K562 (cell line): ENCODE data around the gene ASCL2. TPM values are rescaled to one million over a fixed set of nuclear protein-coding genes. Genes with fewer than 3 reads are reported as not detected.

ENCODE experiments used
- BHLHE40 ChIP-seq: IDR thresholded peaks from 2 replicates; pipeline ENCODE4 v1.6.1; 2011; ENCODE audit warnings: low read length, improper control_type of control experiment
- BRF2 ChIP-seq: IDR thresholded peaks from 3 replicates; pipeline ENCODE4 v1.6.1; 2011; ENCODE audit warnings: borderline replicate concordance, mild to moderate bottlenecking; ENCODE audit not compliant: insufficient read length, insufficient read depth
- CBFA2T3 ChIP-seq: fragments of 450-650 bp; IDR thresholded peaks from 2 replicates; pipeline ENCODE4 v1.6.1; 2017
- CBFB ChIP-seq: sonication (generic); formaldehyde crosslinking; IDR thresholded peaks from 2 replicates; pipeline ENCODE4 v1.4.0; 2020; ENCODE audit warnings: mild to moderate bottlenecking, missing genetic modification reagents
- CEBPB ChIP-seq: fragments of 450-650 bp; IDR thresholded peaks from 2 replicates; pipeline ENCODE4 v1.6.1; 2016; ENCODE audit warnings: missing genetic modification characterization, missing compliant biosample characterization
- CREM ChIP-seq: IDR thresholded peaks from 2 replicates; pipeline ENCODE4 v1.6.1; 2014; ENCODE audit warnings: antibody characterized with exemption, low read depth
- CTBP1 ChIP-seq: fragments of 450-650 bp; IDR thresholded peaks from 2 replicates; pipeline ENCODE4 v1.6.1; 2016; ENCODE audit warnings: borderline replicate concordance
- ETV1 ChIP-seq: fragments of 450-650 bp; conservative IDR thresholded peaks from 2 replicates; pipeline ENCODE4 v1.6.1; 2016; ENCODE audit warnings: missing genetic modification characterization, control low read depth, low read depth, missing compliant biosample characterization
- GATA2 ChIP-seq: sonication (generic); formaldehyde crosslinking; IDR thresholded peaks from 2 replicates; pipeline ENCODE4 v1.4.0; 2020; ENCODE audit warnings: mild to moderate bottlenecking, missing genetic modification reagents
- HCFC1 ChIP-seq: IDR thresholded peaks from 2 replicates; pipeline ENCODE4 v1.6.1; 2012; ENCODE audit warnings: low read depth, low read length, improper control_type of control experiment
- HDAC1 ChIP-seq, 2 experiments: fragments of 450-650 bp; IDR thresholded peaks; 2 replicates each; pipeline ENCODE4 v1.6.1; 2016 to 2017; ENCODE audit warnings: inconsistent platforms in 1 of 2, mild to moderate bottlenecking in 1 of 2, moderate library complexity in 1 of 2
- HDAC2 ChIP-seq: fragments of 450-650 bp; IDR thresholded peaks from 2 replicates; pipeline ENCODE4 v1.6.1; 2016; ENCODE audit warnings: mild to moderate bottlenecking
- MAFF ChIP-seq: IDR thresholded peaks from 2 replicates; pipeline ENCODE4 v1.6.1; 2012; ENCODE audit warnings: low read length, improper control_type of control experiment
- MAX ChIP-seq: sonication (generic); formaldehyde crosslinking; IDR thresholded peaks from 2 replicates; pipeline ENCODE4 v1.9.0; 2022; ENCODE audit warnings: mild to moderate bottlenecking, missing genetic modification reagents
- MEIS2 ChIP-seq: fragments of 450-650 bp; IDR thresholded peaks from 2 replicates; pipeline ENCODE4 v1.6.1; 2014; ENCODE audit warnings: mild to moderate bottlenecking; ENCODE audit not compliant: partially characterized antibody
- POLR3A ChIP-seq: IDR thresholded peaks from 2 replicates; pipeline ENCODE4 v1.6.1; 2011; ENCODE audit warnings: borderline replicate concordance, mild to moderate bottlenecking, moderate library complexity; ENCODE audit not compliant: insufficient read length, insufficient read depth; ENCODE audit errors: extremely low read depth
- SMAD1 ChIP-seq: fragments of 150-350 bp; IDR thresholded peaks from 2 replicates; pipeline ENCODE4 v1.6.1; 2014; ENCODE audit warnings: low read length, low read depth; ENCODE audit not compliant: partially characterized antibody
- SPI1 ChIP-seq: IDR thresholded peaks from 2 replicates; pipeline ENCODE4 v1.6.1; 2011; ENCODE audit warnings: low read depth, low read length, control low read depth, borderline replicate concordance
- SRSF9 ChIP-seq: fragments of 200-400 bp; formaldehyde crosslinking; IDR thresholded peaks from 2 replicates; pipeline ENCODE4 v1.6.1; 2017; ENCODE audit warnings: low read depth, low read length, borderline replicate concordance
- TCF3 ChIP-seq: sonication (generic); formaldehyde crosslinking; IDR thresholded peaks from 2 replicates; pipeline ENCODE4 v1.4.0; 2020; ENCODE audit warnings: mild to moderate bottlenecking, missing genetic modification reagents
- TFAP4 ChIP-seq: sonication (generic); formaldehyde crosslinking; IDR thresholded peaks from 2 replicates; pipeline ENCODE4 v1.8.0; 2022; ENCODE audit warnings: missing genetic modification reagents, mild to moderate bottlenecking, moderate library complexity, borderline replicate concordance
- XRCC4 ChIP-seq: IDR thresholded peaks from one replicate; pipeline ENCODE4 v1.6.1; 2011; ENCODE audit not compliant: insufficient read depth, insufficient read length; ENCODE audit errors: extremely low read depth
- ZNF175 ChIP-seq: fragments of 200-800 bp; sonication (Bioruptor generic); IDR thresholded peaks from 2 replicates; pipeline ENCODE4 v1.6.1; 2016; ENCODE audit warnings: low read depth, mild to moderate bottlenecking, missing genetic modification characterization, missing compliant biosample characterization
- ZNF239 ChIP-seq: fragments of 250-450 bp; sonication (Bioruptor Pico); IDR thresholded peaks from 2 replicates; pipeline ENCODE4 v1.4.0; 2020; ENCODE audit warnings: mild to moderate bottlenecking
- ZNF263 ChIP-seq: sonication (generic); formaldehyde crosslinking; IDR thresholded peaks from 2 replicates; pipeline ENCODE4 v1.8.0; 2022; ENCODE audit warnings: mild to moderate bottlenecking, missing genetic modification reagents, borderline replicate concordance
- ZNF589 ChIP-seq: fragments of 200-800 bp; sonication (Bioruptor generic); IDR thresholded peaks from 2 replicates; pipeline ENCODE4 v1.6.1; 2016; ENCODE audit warnings: low read depth, missing genetic modification characterization, missing compliant biosample characterization
- ZNF766 ChIP-seq: fragments of 200-800 bp; sonication (Bioruptor generic); conservative IDR thresholded peaks from 2 replicates; pipeline ENCODE4 v1.6.1; 2016; ENCODE audit warnings: missing genetic modification characterization, missing compliant biosample characterization
- ZSCAN29 ChIP-seq: fragments of 450-650 bp; IDR thresholded peaks from 2 replicates; pipeline ENCODE4 v1.6.1; 2017
- ZZZ3 ChIP-seq: fragments of 450-650 bp; IDR thresholded peaks from 2 replicates; pipeline ENCODE4 v1.6.1; 2016; ENCODE audit warnings: antibody characterized with exemption, mild to moderate bottlenecking, moderate library complexity
- polyA plus RNA-seq, 8 experiments: library from polyadenylated mRNA; depleted of rRNA in 4 of 8; stranded (reverse) in 5 of 8; unstranded in 3 of 8; fragments of >200 nt; fragmentation: Nextera tagmentation in 2 of 8; fragmentation: Illumina TruSeq in 1 of 8; extraction: Ambion mirVana in 2 of 8; extraction: Trizol in 1 of 8; gene quantifications; 2 replicates each; pipeline versions ENCODE4 v1.2.1 to v1.2.3, GENCODE V29; 2011 to 2014; ENCODE audit warnings: inconsistent platforms in 1 of 8, missing spikeins in 1 of 8
- total RNA-seq, 7 experiments: library from RNA; depleted of rRNA in 6 of 7; stranded (reverse); fragments of >200 nt in 6 of 7; fragmentation: Illumina TruSeq in 2 of 7; extraction: Trizol in 2 of 7; gene quantifications; 2 replicates each; pipeline versions ENCODE4 v1.2.1 to v1.2.3, GENCODE V29; 2011 to 2021; ENCODE audit warnings: low replicate concordance in 1 of 7

ASCL2 gene
- total and polyA plus RNA-seq, 9 of the 15 experiments (the other 6 are each of a cell fraction or from before 2014, with no cell fraction given) = 0.11 to 1.4 (median 0.36) TPM; not detected in 2

GRCh38 chr11:2301631-2302305 is 31.4 kb upstream of the ASCL2 start, which contains the start of the genes C11orf21 and TSPAN32 (continued):
- TF ChIP-seq TCF3 (CRISPR knock-in tag) (peak; percentile 74), SMAD1 (no peak), HCFC1 (peak; percentile 28; the same call in 1 of the 2 replicates), HDAC2 (0 out of 2 replicates have a peak, but pooled peaks have one; percentile 13), CREM (peak; percentile 46; the same call in 1 of the 2 replicates), ZNF239 (CRISPR knock-in tag) (0 out of 2 replicates have a peak, but pooled peaks have one; percentile 6), MAX (peak; percentile 55), CBFB (CRISPR knock-in tag) (peak; percentile 63; the same call in 1 of the 2 replicates), GATA2 (CRISPR knock-in tag) (no peak), MEIS2 (peak; percentile 60), HDAC1 (IDR thresholded peaks at IDR 0.05) (0 out of 4 replicates have a peak, but pooled peaks of 1 of the 2 experiments have one; percentile 25), ZNF263 (peak; percentile 15; the same call in 1 of the 2 replicates), ZSCAN29 (0 out of 2 replicates have a peak, but pooled peaks have one; percentile 41), MAFF (no peak), ZNF766 (CRISPR knock-in tag) (peak; percentile 87), ETV1 (tag) (peak; percentile 75), ZNF589 (CRISPR knock-in tag) (0 out of 2 replicates have a peak, but pooled peaks have one; percentile 36), XRCC4 (no peak), CTBP1 (peak; percentile 52; the same call in 1 of the 2 replicates), SPI1 (0 out of 2 replicates have a peak, but pooled peaks have one; percentile 4), CBFA2T3 (peak; percentile 82), BHLHE40 (peak; percentile 33; the same call in 1 of the 2 replicates), TFAP4 (CRISPR knock-in tag) (peak; percentile 98), POLR3A (no peak), SRSF9 (no peak), ZNF175 (CRISPR knock-in tag) (0 out of 2 replicates have a peak, but pooled peaks have one; percentile 31), ZZZ3 (no peak), BRF2 (no peak), CEBPB (tag) (0 out of 2 replicates have a peak, but pooled peaks have one; percentile 19)
